ENCODE measurements around the gene ZC3H7A. TPM values are rescaled to one million over a fixed set of nuclear protein-coding genes. Genes with fewer than 3 reads are reported as not detected.
A peak's percentile ranks its signal among the peaks of the same experiment; 100 is the strongest.

The ZC3H7A gene
- total RNA-seq, 1 donor from 2014 or later, result 33.9 TPM

DNA sequence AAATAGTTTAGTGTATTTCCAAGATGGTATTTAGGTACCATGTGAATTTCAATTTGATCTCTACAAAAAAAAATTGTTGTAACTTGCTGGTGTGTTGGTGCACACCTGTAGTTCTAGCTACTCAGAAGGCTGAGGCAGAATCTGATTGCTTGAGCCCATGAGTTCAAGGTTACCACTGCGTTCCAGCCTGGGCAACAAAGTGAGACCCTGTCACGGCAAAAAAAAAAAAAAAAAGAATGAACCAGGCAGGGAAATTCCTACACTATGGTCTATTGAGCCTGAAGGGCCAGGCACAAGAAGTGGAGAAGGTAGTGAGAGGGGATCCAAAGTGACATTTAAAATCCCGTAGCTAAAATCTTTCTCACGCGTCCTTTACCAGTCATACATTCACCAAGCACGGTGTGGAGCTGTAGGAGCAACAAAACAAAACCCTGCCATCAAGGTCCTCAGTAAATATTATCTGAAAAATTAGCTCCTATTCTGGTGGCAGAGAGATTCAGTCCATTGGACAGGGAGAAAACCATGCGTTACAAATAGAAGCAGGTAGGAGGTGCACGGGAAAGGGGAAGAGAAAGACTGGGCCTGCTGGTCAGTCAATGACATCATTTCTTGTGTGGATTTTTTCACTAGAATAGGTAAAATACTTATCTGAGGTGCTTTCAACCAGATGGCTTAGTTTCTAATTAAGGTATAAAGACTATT is 81.7 kb downstream of the ZC3H7A start:
- no peak overlapping the region for H3K27ac ChIP-seq (ENCODE audit: low read depth, low read length)
- H3K9me3 ChIP-seq (ENCODE audit: control insufficient read depth in 3 of 3, low read length in 3 of 3), result no peaks in the 10 kb centered on the region
- no peak overlapping the region for H3K4me3 ChIP-seq (ENCODE audit: low read length in 3 of 3)
- peaks cover 7 to 25% (median 14%) of the 10 kb centered on the region in 3 donors for H3K4me1 ChIP-seq (ENCODE audit: control insufficient read depth in 3 of 3, insufficient read depth in 3 of 3, low read length in 3 of 3)
- no peaks in the 10 kb centered on the region for H3K27me3 ChIP-seq (ENCODE audit: control insufficient read depth in 3 of 3, insufficient read depth in 3 of 3, low read length in 3 of 3)
- H3K36me3 ChIP-seq (ENCODE audit: control insufficient read depth in 3 of 3, insufficient read depth in 3 of 3, low read length in 3 of 3), result peaks cover 9 to 20% (median 15%) of the 10 kb centered on the region in 3 donors
- H3K9ac ChIP-seq (ENCODE audit: low read depth in 1 of 3, low read length in 3 of 3), result peak overlapping the region in 1 of 3 donors; percentile 32

DNA sequence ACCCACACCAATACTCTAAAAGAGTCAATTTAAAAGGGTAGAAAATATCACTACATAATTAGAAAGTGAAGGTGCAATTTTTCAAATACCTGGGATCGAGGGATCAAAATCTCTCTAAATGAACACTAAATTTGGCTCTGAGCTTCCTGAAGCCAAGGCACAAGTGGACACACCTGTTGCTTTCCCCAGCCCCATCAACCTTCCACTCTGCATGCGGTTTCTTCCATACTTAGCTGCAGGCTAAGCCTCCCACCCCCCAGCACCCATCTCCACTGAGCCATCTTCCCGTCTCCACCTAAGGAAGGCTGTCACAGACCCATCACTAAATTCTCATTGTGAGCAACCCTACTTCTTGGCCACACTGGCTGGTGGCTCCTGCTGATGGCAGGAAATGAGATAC is 84.9 kb downstream of the ZC3H7A start:
- Histone ChIP-seq H3K27ac (ENCODE audit: low read depth, low read length) (peak overlapping the region; percentile 1), H3K9ac (ENCODE audit: low read depth in 1 of 3, low read length in 3 of 3) (no peak overlapping the region), H3K4me1 (ENCODE audit: control insufficient read depth in 3 of 3, insufficient read depth in 3 of 3, low read length in 3 of 3) (peaks cover 15 to 22% (median 17%) of the 10 kb centered on the region in 3 donors), H3K36me3 (ENCODE audit: control insufficient read depth in 3 of 3, insufficient read depth in 3 of 3, low read length in 3 of 3) (peaks cover 4 to 11% (median 6%) of the 10 kb centered on the region in 3 donors), H3K9me3 (ENCODE audit: control insufficient read depth in 3 of 3, low read length in 3 of 3) (no peaks in the 10 kb centered on the region), H3K27me3 (ENCODE audit: control insufficient read depth in 3 of 3, insufficient read depth in 3 of 3, low read length in 3 of 3) (no peaks in the 10 kb centered on the region), H3K4me3 (ENCODE audit: low read length in 3 of 3) (no peak overlapping the region)

DNA sequence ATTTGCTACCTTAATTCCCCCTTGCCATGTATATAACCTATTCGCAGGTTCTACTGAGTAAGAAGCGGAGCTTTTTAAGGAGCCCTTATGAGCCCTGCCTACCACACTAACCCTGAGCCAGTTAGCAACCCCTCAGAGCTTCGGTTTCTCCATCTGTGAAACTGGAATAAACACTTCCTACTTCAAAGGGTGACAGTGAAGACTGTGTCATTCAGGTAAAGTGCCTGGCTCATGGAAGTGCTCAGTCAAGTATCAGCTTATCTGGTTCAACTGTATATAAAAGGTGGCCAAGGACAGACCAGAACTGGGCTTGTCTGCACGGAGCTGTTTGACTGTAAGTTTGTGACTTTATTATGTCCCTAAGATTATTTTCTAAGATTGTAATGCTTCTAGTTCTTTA is 85.4 kb downstream of the ZC3H7A start:
- Histone ChIP-seq H3K9me3 (ENCODE audit: control insufficient read depth in 3 of 3, low read length in 3 of 3) (no peaks in the 10 kb centered on the region), H3K9ac (ENCODE audit: low read depth in 1 of 3, low read length in 3 of 3) (no peak overlapping the region), H3K4me1 (ENCODE audit: control insufficient read depth in 3 of 3, insufficient read depth in 3 of 3, low read length in 3 of 3) (peaks cover 18 to 24% (median 19%) of the 10 kb centered on the region in 3 donors), H3K4me3 (ENCODE audit: low read length in 3 of 3) (no peak overlapping the region), H3K36me3 (ENCODE audit: control insufficient read depth in 3 of 3, insufficient read depth in 3 of 3, low read length in 3 of 3) (peaks cover 4 to 11% (median 6%) of the 10 kb centered on the region in 3 donors), H3K27ac (ENCODE audit: low read depth, low read length) (peak overlapping the region; percentile 1), H3K27me3 (ENCODE audit: control insufficient read depth in 3 of 3, insufficient read depth in 3 of 3, low read length in 3 of 3) (no peaks in the 10 kb centered on the region)

DNA sequence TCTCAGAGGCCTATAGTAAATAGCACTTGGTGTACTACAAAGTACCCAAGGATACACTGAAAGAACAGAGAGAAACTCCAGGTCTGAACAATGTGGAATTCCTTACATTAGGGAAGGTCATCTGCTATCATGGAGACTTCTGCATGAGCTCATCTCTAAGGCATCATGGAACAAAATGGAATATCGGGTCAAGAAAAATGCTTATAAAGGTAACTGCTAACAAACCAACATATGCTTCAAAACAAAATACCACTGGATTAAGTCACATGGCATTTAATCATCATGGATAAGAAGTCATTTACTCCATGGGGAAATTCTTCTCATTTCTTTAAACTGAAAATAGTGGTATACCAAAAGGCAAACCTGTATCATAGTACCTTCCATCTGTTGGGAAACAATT is 88.6 kb downstream of the ZC3H7A start:
- no peak overlapping the region for H3K27ac ChIP-seq (ENCODE audit: low read depth, low read length)
- no peak overlapping the region for H3K9ac ChIP-seq (ENCODE audit: low read depth in 1 of 3, low read length in 3 of 3)
- H3K27me3 ChIP-seq (ENCODE audit: control insufficient read depth in 3 of 3, insufficient read depth in 3 of 3, low read length in 3 of 3), result no peaks in the 10 kb centered on the region
- H3K36me3 ChIP-seq (ENCODE audit: control insufficient read depth in 3 of 3, insufficient read depth in 3 of 3, low read length in 3 of 3), result peaks cover 3 to 9% (median 7%) of the 10 kb centered on the region in 3 donors
- H3K4me3 ChIP-seq (ENCODE audit: low read length in 3 of 3), result no peak overlapping the region
- H3K4me1 ChIP-seq (ENCODE audit: control insufficient read depth in 3 of 3, insufficient read depth in 3 of 3, low read length in 3 of 3), result peaks cover 36 to 39% (median 39%) of the 10 kb centered on the region in 3 donors
- H3K9me3 ChIP-seq (ENCODE audit: control insufficient read depth in 3 of 3, low read length in 3 of 3), result no peaks in the 10 kb centered on the region

DNA sequence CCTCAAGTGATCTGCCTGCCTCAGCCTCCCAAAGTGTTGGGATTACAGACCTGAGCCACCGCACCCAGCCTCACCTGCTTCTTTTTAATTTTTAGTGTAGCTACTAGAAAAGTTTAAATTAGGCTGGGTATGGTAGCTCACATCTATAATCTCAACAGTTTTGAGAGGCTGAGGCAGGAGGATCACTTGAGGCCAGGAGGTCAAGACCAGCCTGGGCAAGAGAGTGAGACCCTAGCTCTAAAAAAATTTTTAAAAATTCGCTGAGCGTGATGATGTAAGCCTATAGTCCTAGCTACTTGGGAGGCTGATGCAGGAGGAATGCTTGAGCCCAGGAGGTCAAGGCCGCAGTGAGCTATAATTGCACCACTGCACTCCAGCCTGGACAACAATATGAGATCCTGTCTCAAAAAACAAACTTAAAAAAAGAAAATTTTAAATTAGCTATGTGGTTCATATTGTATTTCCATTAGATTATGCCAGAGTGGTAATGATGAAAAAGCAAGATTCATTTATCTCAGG is 89.3 kb downstream of the ZC3H7A start:
- Histone ChIP-seq H3K9ac (ENCODE audit: low read depth in 1 of 3, low read length in 3 of 3) (no peak overlapping the region), H3K4me3 (ENCODE audit: low read length in 3 of 3) (no peak overlapping the region), H3K9me3 (ENCODE audit: control insufficient read depth in 3 of 3, low read length in 3 of 3) (no peaks in the 10 kb centered on the region), H3K4me1 (ENCODE audit: control insufficient read depth in 3 of 3, insufficient read depth in 3 of 3, low read length in 3 of 3) (peaks cover 36 to 39% (median 39%) of the 10 kb centered on the region in 3 donors), H3K36me3 (ENCODE audit: control insufficient read depth in 3 of 3, insufficient read depth in 3 of 3, low read length in 3 of 3) (peaks cover 6 to 12% (median 7%) of the 10 kb centered on the region in 3 donors), H3K27ac (ENCODE audit: low read depth, low read length) (no peak overlapping the region), H3K27me3 (ENCODE audit: control insufficient read depth in 3 of 3, insufficient read depth in 3 of 3, low read length in 3 of 3) (no peaks in the 10 kb centered on the region)

DNA sequence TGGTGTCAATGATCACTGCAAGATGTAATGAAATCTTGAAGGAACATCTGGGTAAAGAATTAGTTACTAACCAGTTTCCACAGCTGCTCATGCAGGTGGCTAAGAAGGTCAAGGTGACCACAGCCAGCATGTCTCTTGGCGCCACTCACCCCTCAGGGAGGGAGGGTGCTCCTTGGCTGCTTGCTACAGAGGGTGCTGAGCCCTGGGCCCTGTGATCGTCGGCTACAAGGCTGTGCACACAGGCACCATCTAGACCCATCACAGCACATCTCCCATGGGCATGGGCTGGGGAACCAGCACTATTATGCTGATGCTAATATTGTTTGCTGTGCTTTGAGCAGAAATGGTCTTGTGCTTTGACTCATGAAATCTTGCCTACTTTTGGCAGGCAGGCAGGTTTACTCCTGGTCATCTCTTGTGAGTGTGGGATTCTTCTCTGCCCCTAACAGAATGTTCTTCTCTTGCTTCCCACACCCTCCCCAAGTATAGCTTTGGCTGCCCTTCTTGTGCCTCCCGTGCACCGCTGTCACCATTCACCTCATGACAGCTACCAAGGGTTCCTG is 90.8 kb downstream of the ZC3H7A start:
- Histone ChIP-seq H3K9me3 (ENCODE audit: control insufficient read depth in 3 of 3, low read length in 3 of 3) (no peaks in the 10 kb centered on the region), H3K4me3 (ENCODE audit: low read length in 3 of 3) (peak overlapping the region; percentile 38 to 39 (median 39)), H3K9ac (ENCODE audit: low read depth in 1 of 3, low read length in 3 of 3) (peak overlapping the region in 1 of 3 donors; percentile 18), H3K27ac (ENCODE audit: low read depth, low read length) (peak overlapping the region; percentile 60), H3K4me1 (ENCODE audit: control insufficient read depth in 3 of 3, insufficient read depth in 3 of 3, low read length in 3 of 3) (peaks cover 34 to 36% (median 35%) of the 10 kb centered on the region in 3 donors), H3K36me3 (ENCODE audit: control insufficient read depth in 3 of 3, insufficient read depth in 3 of 3, low read length in 3 of 3) (peaks cover 4 to 9% (median 7%) of the 10 kb centered on the region in 3 donors), H3K27me3 (ENCODE audit: control insufficient read depth in 3 of 3, insufficient read depth in 3 of 3, low read length in 3 of 3) (no peaks in the 10 kb centered on the region)

DNA sequence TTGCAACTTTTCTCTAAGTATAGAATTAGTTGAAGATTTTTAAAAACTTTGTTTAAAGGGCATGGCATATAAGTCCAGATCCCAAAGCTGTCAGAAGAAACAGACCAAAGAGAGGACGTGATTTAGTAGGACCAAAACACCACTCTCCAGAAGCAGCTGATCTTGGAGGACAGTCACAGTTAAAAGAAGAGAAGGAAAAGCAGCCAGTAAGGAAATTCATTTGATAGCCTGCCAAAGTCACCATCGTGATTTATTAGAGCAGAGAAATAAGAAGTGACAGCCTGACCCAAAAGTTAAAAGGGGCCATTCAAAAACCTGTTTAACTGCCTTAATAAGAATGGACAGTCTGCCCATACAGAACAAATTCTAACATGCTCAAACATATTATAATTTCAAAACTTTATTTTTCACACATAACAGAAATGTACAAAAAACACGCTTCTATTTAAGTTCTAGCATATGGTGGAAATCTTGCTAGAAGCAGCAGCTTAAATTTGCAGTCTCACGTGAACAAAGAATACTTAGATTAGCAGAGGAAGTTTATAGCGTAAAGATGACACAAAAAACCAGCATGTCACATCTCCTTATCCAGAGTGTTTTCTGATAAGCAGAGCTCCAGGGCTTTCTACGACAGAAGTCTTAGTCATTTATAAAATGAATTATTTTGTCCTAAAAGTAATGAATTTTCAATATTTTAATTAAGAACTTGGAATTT is 91.6 kb downstream of the ZC3H7A start:
- Histone ChIP-seq H3K36me3 (ENCODE audit: control insufficient read depth in 3 of 3, insufficient read depth in 3 of 3, low read length in 3 of 3) (peaks cover 3 to 11% (median 7%) of the 10 kb centered on the region in 3 donors), H3K9me3 (ENCODE audit: control insufficient read depth in 3 of 3, low read length in 3 of 3) (no peaks in the 10 kb centered on the region)

More for the DNA sequence above, 91.6 kb downstream of the ZC3H7A start:
- H3K27ac ChIP-seq (ENCODE audit: low read depth, low read length), result peak overlapping the region; percentile 60
- H3K27me3 ChIP-seq (ENCODE audit: control insufficient read depth in 3 of 3, insufficient read depth in 3 of 3, low read length in 3 of 3), result no peaks in the 10 kb centered on the region
- H3K9ac ChIP-seq (ENCODE audit: low read depth in 1 of 3, low read length in 3 of 3), result peak overlapping the region in 1 of 3 donors; percentile 28
- H3K4me1 ChIP-seq (ENCODE audit: control insufficient read depth in 3 of 3, insufficient read depth in 3 of 3, low read length in 3 of 3), result peaks cover 26 to 29% (median 27%) of the 10 kb centered on the region in 3 donors
- no peak overlapping the region for H3K4me3 ChIP-seq (ENCODE audit: low read length in 3 of 3)

Small RNAs within 50 kb of the gene (small RNA-seq; reads per million reads assigned to genes)
- gene RF00017, result not detected

Other genes with a start within 250 kb of the ZC3H7A start
- gene LITAF, start 210.3 kb downstream of the ZC3H7A start, total RNA-seq, result 17.2 TPM
- gene SNN, start 128.8 kb downstream of the ZC3H7A start, total RNA-seq, result 14.6 TPM
- 14.1 TPM for gene TXNDC11, start 54.4 kb downstream of the ZC3H7A start, total RNA-seq
- 75.2 TPM for gene RSL1D1, start 54.3 kb upstream of the ZC3H7A start, total RNA-seq
- gene GSPT1, start 118.7 kb upstream of the ZC3H7A start, total RNA-seq, result 60.5 TPM
- gene NPIPB2, start 144.8 kb upstream of the ZC3H7A start, total RNA-seq, result 3.1 TPM
- not detected for gene TNFRSF17, start 168.0 kb upstream of the ZC3H7A start, total RNA-seq
- 16.2 TPM for gene SNX29, start 179.5 kb upstream of the ZC3H7A start, total RNA-seq

All from skeletal muscle tissue (tissue), 5 donors.